Common myeloid progenitor, CD34-positive (primary cell): ENCODE data around the gene RUNDC1.

Source experiments
- CTCF ChIA-PET: fragments of 350-600 bp; sonication (Branson Sonifier 250); formaldehyde crosslinking; loops from one replicate; lab custom pipeline; 2021; ENCODE audit warnings: antibody characterized with exemption; lab: Charles Lee
- POLR2A ChIA-PET: fragments of 350-600 bp; sonication (Branson Sonifier 250); formaldehyde crosslinking; loops from one replicate; lab custom pipeline; 2021; ENCODE audit warnings: antibody characterized with exemption; lab: Charles Lee
- DNase-seq, 3 donors: peaks; one replicate each; pipeline versions ENCODE4 v3.0.0 to v3.0.0-alpha.2; 2013
- H3K27ac ChIP-seq, 2 experiments: 1 replicate in 1 of 2; 2 replicates in 1 of 2; pipeline ENCODE4 v1.7.0; 2013; ENCODE audit warnings: inconsistent platforms in 2 of 2, low read length in 2 of 2, mild to moderate bottlenecking in 2 of 2, low read depth in 1 of 2, moderate library complexity in 1 of 2; ENCODE audit not compliant: severe bottlenecking in 2 of 2, insufficient read depth in 1 of 2, poor library complexity in 1 of 2
- H3K27me3 ChIP-seq, 5 experiments: replicated peaks in 2 of 5; 1 replicate in 3 of 5; 2 replicates in 2 of 5; pipeline versions ENCODE4 v1.6.1 to v1.7.0; 2013; ENCODE audit warnings: low read length in 4 of 5, mild to moderate bottlenecking in 2 of 5, moderate library complexity in 2 of 5, inconsistent platforms in 1 of 5; ENCODE audit not compliant: insufficient read depth in 5 of 5, control insufficient read depth in 4 of 5
- H3K36me3 ChIP-seq, 4 experiments: 1 replicate in 2 of 4; 2 replicates in 2 of 4; pipeline versions ENCODE4 v1.6.1 to v1.7.0; 2013; ENCODE audit warnings: low read length in 3 of 4, control low read depth in 1 of 4, mild to moderate bottlenecking in 1 of 4; ENCODE audit not compliant: control insufficient read depth in 4 of 4, insufficient read depth in 4 of 4
- H3K4me1 ChIP-seq, 4 experiments: 1 replicate in 3 of 4; 2 replicates in 1 of 4; pipeline versions ENCODE4 v1.6.1 to v1.7.1; 2013; ENCODE audit warnings: low read length in 3 of 4, mild to moderate bottlenecking in 3 of 4, control low read depth in 1 of 4, inconsistent platforms in 1 of 4, moderate library complexity in 1 of 4; ENCODE audit not compliant: control insufficient read depth in 4 of 4, insufficient read depth in 4 of 4; ENCODE audit errors: control extremely low read depth in 1 of 4
- H3K4me3 ChIP-seq, 7 experiments: 1 replicate in 4 of 7; 2 replicates in 3 of 7; pipeline versions ENCODE4 v1.5.1 to v1.7.0; 2013; ENCODE audit warnings: mild to moderate bottlenecking in 7 of 7, low read length in 6 of 7, moderate library complexity in 6 of 7, inconsistent platforms in 2 of 7, low read depth in 2 of 7, control low read depth in 1 of 7; ENCODE audit not compliant: insufficient read depth in 4 of 7, control insufficient read depth in 1 of 7; ENCODE audit errors: extremely low read depth in 1 of 7
- H3K9me3 ChIP-seq, 5 experiments: 1 replicate in 4 of 5; 2 replicates in 1 of 5; pipeline versions ENCODE4 v1.6.1 to v1.7.1; 2013; ENCODE audit warnings: low read length in 4 of 5, mild to moderate bottlenecking in 2 of 5, inconsistent platforms in 1 of 5, low read depth in 1 of 5, moderate library complexity in 1 of 5; ENCODE audit not compliant: control insufficient read depth in 4 of 5, insufficient read depth in 2 of 5; ENCODE audit errors: control extremely low read depth in 1 of 5
- WGBS: methylation state at CpG from one replicate; pipeline ENCODE4 v1.1.5; 2013; ENCODE audit not compliant: insufficient coverage; 5-methylcytosine and 5-hydroxymethylcytosine counted together

Gene RUNDC1

DNA sequence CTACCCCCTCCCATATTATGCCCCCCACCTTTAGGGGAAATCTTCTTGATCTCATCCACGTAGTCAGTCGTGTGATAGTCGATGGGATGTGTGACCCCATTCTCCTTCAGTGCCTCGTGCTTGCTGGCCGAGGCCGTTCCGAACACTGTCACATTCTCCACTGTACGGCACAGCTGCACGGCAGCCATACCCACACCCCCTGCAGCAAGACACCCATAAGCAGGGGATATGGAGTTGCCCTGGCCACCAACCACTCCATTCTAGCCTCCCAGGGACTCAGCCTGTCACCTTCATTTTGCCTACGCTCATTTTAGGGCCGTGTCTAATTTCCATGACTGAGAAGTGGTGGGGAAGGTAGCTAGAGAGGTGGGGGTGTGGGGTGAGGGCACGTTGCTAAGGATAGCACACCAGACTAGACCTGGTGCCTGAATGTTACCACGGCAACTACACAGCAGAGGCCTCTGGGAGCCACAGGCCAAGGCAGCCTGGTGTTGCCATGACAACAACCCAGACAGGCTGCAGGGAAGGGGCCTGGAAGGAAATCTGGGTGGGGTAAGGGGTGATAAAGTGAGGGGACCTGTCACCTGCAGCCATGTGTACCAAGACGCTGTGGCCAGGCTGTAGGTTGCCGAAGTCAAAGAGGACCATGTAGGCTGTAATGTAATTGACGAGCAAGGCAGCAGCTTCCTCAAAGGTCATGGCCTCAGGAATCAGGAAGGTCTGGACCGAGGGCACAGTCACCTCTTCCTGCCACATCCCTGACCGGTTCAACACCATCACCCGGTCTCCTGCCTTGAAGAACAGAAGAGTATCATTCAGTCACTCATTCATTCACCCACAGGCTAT, 37.9 kb downstream of the RUNDC1 start:
- 76% methylated on average over 15 of the region's 19 CpGs for WGBS
- ChIA-PET CTCF (interaction anchor here (1.1 to 1.5 kb wide), 2 partner anchors 17 to 195 kb away, joined by 3 to 5 read pairs; no protein-coding TSS in a partner anchor), POLR2A (interaction anchor here (1.1 to 1.2 kb wide), 2 partner anchors 12 to 297 kb away, joined by 3 to 4 read pairs; partner anchors contain the start of gene IFI35)
- DNase-seq, result peak; percentile 43 to 87 (median 81)
- Histone ChIP-seq H3K4me1 (peaks cover 5 to 53% (median 44%) of the 10 kb centered on the region in 4 experiments), H3K36me3 (peaks cover 2 to 42% (median 28%) of the 10 kb centered on the region in 4 experiments), H3K27me3 (no peaks in the 10 kb centered on the region), H3K4me3 (no peak overlapping the region), H3K9me3 (no peaks in the 10 kb centered on the region), H3K27ac (peak overlapping the region in 1 of 2 experiments; percentile 44)

DNA sequence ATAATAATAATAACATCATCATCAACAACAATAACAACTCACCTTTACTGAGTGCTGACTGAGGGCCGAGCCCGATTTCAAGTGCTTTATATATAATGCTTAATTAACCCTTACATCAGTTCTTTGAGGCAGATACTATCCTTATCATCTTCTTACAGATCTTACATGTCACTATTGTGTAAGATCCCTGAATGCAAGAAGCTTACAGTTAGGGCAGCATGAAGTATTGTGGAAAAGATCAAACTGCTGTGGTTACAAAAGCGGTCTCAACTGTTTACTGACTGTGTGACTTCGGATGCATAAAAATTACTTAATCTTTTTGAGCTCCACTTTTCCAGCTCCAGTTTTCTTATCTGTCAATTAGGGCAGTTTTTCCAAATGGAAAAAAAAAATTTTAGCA, 38.6 kb downstream of the RUNDC1 start:
- Histone ChIP-seq H3K27ac (peak overlapping the region in 1 of 2 experiments; percentile 44), H3K4me3 (no peak overlapping the region), H3K4me1 (peaks cover 5 to 49% (median 47%) of the 10 kb centered on the region in 4 experiments), H3K9me3 (no peaks in the 10 kb centered on the region), H3K36me3 (peaks cover 2 to 35% (median 23%) of the 10 kb centered on the region in 4 experiments), H3K27me3 (no peaks in the 10 kb centered on the region)
- ChIA-PET CTCF (interaction anchor here (0.9 to 1.5 kb wide), 3 partner anchors 12 to 196 kb away, joined by 3 to 5 read pairs (median 3); no protein-coding TSS in a partner anchor), POLR2A (interaction anchor here (0.6 to 1.2 kb wide), 4 partner anchors 13 to 296 kb away, joined by 3 to 11 read pairs (median 4); partner anchors contain the start of genes AARSD1 and IFI35)
- DNase-seq, result peak in 2 of 3 donors; percentile 62 to 69
- no CpG with 5 or more reads among the region's 4 CpGs for WGBS

DNA sequence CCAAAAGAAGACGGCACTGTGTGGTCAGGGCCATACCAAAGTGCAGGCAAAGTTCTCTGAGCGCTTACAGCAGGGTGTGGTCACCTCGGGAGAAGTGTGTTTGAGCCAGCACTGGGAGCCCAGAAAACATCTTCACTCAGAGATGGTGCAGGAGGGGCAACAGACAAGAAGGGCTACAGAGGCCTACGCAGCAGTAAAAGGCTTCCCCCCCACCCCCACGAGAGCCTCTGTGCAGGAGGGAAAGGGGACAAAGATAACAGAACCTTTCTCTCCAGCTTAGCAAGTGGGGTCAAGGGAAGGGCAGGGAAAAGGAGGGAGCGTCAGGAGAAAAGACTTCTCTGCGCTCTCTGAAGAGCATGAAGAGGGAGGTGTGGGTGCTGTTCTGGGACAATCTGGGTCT, 39.1 kb downstream of the RUNDC1 start:
- no peaks in the 10 kb centered on the region for H3K27me3 ChIP-seq
- no peak overlapping the region for H3K27ac ChIP-seq
- DNase-seq, result no peak
- no peaks in the 10 kb centered on the region for H3K9me3 ChIP-seq
- WGBS, result 69% methylated on average over 3 of the region's 7 CpGs
- CTCF ChIA-PET, result interaction anchor here (0.9 to 1.5 kb wide), 2 partner anchors 12 to 18 kb away, joined by 3 to 5 read pairs; no protein-coding TSS in a partner anchor
- H3K36me3 ChIP-seq, result peaks cover 2 to 30% (median 20%) of the 10 kb centered on the region in 4 experiments
- POLR2A ChIA-PET, result interaction anchor here (0.6 to 0.9 kb wide), 2 partner anchors 55 to 120 kb away, joined by 3 to 11 read pairs; partner anchors contain the start of gene AARSD1
- H3K4me3 ChIP-seq, result no peak overlapping the region
- peaks cover 5 to 51% (median 48%) of the 10 kb centered on the region in 4 experiments for H3K4me1 ChIP-seq

DNA sequence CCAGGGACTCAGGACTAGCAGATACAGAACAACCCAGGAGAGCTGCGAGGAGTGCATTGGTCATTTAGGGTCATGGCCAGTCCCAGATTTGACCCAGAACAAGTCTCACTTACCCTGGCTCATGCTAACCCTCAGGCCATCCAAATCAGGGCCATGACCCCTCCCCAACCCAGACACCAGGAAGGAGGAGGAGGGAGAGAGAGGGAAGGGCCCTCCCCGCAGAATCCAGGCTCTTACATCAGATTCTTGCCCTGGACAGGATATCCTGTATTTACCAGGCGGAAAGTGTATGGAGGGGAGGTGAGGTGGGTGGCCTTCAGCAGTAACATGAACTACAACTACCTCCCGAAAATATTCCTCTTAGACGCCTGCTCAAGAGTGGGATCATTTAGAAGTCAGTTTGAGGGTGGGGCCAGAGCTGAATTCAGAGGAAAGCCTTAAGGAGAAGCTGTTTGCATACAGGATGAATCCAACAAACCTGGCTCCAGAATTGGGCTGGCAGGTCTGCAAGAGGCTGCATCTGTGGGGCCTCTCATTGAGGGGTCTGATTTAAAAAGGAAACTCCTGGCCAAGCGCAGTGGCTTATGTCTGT, 39.8 kb downstream of the RUNDC1 start:
- Histone ChIP-seq H3K36me3 (peaks cover 0 to 23% (median 14%) of the 10 kb centered on the region in 4 experiments), H3K4me1 (peaks cover 5 to 56% (median 48%) of the 10 kb centered on the region in 4 experiments), H3K4me3 (peak overlapping the region in 4 of 7 experiments; percentile 1 to 48 (median 22)), H3K27me3 (no peaks in the 10 kb centered on the region), H3K9me3 (no peaks in the 10 kb centered on the region), H3K27ac (no peak overlapping the region)
- ChIA-PET POLR2A (interaction anchor here (1.1 kb wide), 1 partner anchor 296 kb away, joined by 3 read pairs; no protein-coding TSS in a partner anchor), CTCF (interaction anchor here (1.1 kb wide), 1 partner anchor 177 kb away, joined by 3 read pairs; no protein-coding TSS in a partner anchor)
- WGBS, result 68% methylated on average over 2 of the region's 6 CpGs
- DNase-seq, result no peak

DNA sequence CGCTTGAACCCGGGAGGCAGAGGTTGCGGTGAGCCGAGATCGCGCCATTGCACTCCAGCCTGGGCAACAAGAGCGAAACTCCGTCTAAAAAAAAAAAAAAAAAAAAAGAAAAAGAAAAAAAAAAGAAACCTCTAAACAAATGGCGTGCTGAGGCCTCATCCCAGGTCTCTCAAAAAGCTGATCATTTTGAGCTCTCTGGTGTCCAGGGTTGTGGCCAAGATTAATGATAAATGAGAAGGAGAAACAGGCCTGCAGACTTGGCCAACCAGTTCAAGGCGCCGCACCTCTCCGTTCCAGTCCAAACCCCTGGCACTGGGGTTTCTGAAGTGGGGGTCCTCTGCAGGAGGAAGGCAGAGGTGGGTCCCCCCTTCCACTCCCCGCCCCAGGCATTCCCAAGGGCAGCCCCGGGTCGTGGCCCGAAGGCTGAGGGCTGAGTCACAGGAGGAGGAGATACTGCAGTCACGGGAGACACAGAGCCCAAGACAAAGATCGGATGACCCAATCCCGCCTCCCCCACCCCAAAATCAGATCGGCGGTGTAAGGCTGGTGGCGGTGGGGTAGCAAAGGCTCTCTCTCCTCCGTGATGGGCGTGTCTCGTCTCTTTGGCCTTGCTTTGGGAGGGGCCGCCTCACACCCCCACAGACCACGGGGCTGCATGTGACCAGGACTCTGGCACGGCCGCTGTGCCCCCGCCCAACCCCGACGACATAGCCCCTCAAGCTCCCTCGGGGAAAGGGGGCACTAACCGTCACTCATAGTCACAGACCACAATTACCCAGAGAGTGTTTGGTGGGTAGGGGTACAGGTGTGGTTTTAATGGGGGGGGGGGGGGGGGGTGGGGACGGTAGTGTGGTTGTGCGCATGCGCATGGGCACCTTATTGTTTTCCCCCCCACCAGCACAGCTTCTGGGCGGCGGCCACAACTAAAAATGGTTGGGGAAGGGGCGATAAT, 40.7 kb downstream of the RUNDC1 start:
- Histone ChIP-seq H3K4me3 (peak overlapping the region; percentile 81 to 95 (median 87)), H3K27me3 (peaks cover 0 to 2% (median 0%) of the 10 kb centered on the region in 5 experiments), H3K27ac (peak overlapping the region in 1 of 2 experiments; percentile 54), H3K9me3 (no peaks in the 10 kb centered on the region), H3K36me3 (peaks cover 0 to 15% (median 6%) of the 10 kb centered on the region in 4 experiments), H3K4me1 (peaks cover 5 to 60% (median 50%) of the 10 kb centered on the region in 4 experiments)
- peak; percentile 57 to 83 (median 78) for DNase-seq
- WGBS, result 16% methylated on average over 20 of the region's 40 CpGs
- ChIA-PET CTCF (interaction anchor here (0.9 to 1.8 kb wide), 4 partner anchors 8 to 178 kb away, joined by 3 to 6 read pairs (median 4); partner anchors contain the start of gene IFI35), POLR2A (interaction anchor here (0.5 to 1.1 kb wide), 3 partner anchors 19 to 295 kb away, joined by 3 to 5 read pairs (median 3); no protein-coding TSS in a partner anchor)
